Measurements from ENCODE around the gene FRYL. TPM values are rescaled to one million over a fixed set of nuclear protein-coding genes. Genes with fewer than 3 reads are reported as not detected.

The FRYL gene
- total RNA-seq, 1 experiment from 2014 or later: 29.9 TPM

DNA sequence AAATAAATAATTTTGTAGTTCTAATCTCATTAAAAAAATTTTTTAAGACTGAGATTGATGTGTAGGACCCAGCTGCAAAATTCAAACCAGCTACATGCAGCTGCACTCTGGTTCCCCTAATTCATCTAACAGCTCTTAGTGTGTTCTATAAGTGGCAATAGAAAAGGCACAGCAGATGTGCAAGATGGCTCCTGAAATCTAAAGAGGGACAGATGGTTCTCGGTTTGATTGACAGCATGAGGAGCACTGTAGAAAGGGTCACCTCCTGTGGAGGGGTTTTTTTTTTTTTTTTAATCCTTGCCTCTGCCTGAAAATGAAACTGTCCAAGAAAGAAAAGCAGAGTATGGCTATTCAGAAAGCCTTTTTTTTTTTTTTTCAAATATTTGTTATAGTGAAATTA lies 33.9 kb upstream of the FRYL start:
- Histone ChIP-seq H3K9me2 (replicated peaks; ENCODE audit: low read length) (no peaks in the 10 kb centered on the region), H2AFZ (ENCODE audit: low read length) (no peak overlapping the region), H3K4me1 (ENCODE audit: insufficient read depth, low read length) (peaks cover 10% of the 10 kb centered on the region), H3K4me3 (ENCODE audit: low read length) (no peak overlapping the region), H3K27ac (ENCODE audit: low read length) (no peak overlapping the region), H3K79me2 (ENCODE audit: low read length) (no peaks in the 10 kb centered on the region), H3K27me3 (ENCODE audit: low read length) (no peaks in the 10 kb centered on the region), H3K9ac (ENCODE audit: low read length) (no peak overlapping the region), H3K9me3 (ENCODE audit: low read length) (no peaks in the 10 kb centered on the region), H3K4me2 (ENCODE audit: low read length) (no peak overlapping the region), H3K36me3 (ENCODE audit: low read depth, low read length) (no peaks in the 10 kb centered on the region), H4K20me1 (ENCODE audit: low read length) (no peaks in the 10 kb centered on the region), H3F3A (ENCODE audit: low read length, unreplicated experiment) (no peaks in the 10 kb centered on the region)
- DNase-seq (no peak), ATAC-seq (no peak)
- POLR2A ChIA-PET (ENCODE audit: unreplicated experiment): no interaction called here
- intact Hi-C loops (cut with micrococcal nuclease): no loop called here
- no peak for TF ChIP-seq EZH2 (IDR thresholded peaks at IDR 0.05; ENCODE audit: low read length, unreplicated experiment)
- no peak for TF ChIP-seq EZH2phosphoT487 (IDR thresholded peaks at IDR 0.05; ENCODE audit: borderline replicate concordance, low read length)
- TF ChIP-seq, protein P1, sequence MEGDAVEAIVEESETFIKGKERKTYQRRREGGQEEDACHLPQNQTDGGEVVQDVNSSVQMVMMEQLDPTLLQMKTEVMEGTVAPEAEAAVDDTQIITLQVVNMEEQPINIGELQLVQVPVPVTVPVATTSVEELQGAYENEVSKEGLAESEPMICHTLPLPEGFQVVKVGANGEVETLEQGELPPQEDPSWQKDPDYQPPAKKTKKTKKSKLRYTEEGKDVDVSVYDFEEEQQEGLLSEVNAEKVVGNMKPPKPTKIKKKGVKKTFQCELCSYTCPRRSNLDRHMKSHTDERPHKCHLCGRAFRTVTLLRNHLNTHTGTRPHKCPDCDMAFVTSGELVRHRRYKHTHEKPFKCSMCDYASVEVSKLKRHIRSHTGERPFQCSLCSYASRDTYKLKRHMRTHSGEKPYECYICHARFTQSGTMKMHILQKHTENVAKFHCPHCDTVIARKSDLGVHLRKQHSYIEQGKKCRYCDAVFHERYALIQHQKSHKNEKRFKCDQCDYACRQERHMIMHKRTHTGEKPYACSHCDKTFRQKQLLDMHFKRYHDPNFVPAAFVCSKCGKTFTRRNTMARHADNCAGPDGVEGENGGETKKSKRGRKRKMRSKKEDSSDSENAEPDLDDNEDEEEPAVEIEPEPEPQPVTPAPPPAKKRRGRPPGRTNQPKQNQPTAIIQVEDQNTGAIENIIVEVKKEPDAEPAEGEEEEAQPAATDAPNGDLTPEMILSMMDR (conservative IDR thresholded peaks at IDR 0.05; ENCODE audit: low read depth, low read length): no peak
- no TSS peak for BruUV-seq (replicated peaks)
- CTCF ChIA-PET: interaction anchor here (0.6 kb wide), 1 partner anchor 264 kb away, joined by 5 read pairs; no protein-coding TSS in a partner anchor

DNA sequence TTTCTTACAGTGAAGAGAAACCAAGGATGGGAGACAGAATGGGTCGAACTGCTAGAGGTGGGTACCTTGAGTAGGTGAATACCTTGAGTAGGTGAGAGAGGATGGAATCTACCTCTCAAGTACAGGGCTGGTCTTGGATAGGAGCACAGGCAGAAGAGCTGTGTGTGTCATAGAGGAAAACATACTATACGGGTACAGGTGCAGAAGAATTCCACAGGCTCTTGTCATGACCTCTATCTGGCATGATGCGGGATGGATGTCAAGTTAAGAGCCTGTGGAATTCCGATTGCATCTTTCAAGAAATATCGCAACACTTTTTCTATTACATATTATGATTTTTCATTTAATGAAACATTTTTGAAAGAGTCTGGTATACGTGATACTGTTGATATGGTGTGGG lies 32.8 kb upstream of the FRYL start:
- Histone ChIP-seq H3K9ac (ENCODE audit: low read length) (no peak overlapping the region), H3K9me2 (replicated peaks; ENCODE audit: low read length) (no peaks in the 10 kb centered on the region), H3K27me3 (ENCODE audit: low read length) (no peaks in the 10 kb centered on the region), H4K20me1 (ENCODE audit: low read length) (no peaks in the 10 kb centered on the region), H3F3A (ENCODE audit: low read length, unreplicated experiment) (no peaks in the 10 kb centered on the region), H3K9me3 (ENCODE audit: low read length) (no peaks in the 10 kb centered on the region), H3K36me3 (ENCODE audit: low read depth, low read length) (no peaks in the 10 kb centered on the region), H2AFZ (ENCODE audit: low read length) (no peak overlapping the region), H3K4me2 (ENCODE audit: low read length) (no peak overlapping the region), H3K27ac (ENCODE audit: low read length) (no peak overlapping the region), H3K79me2 (ENCODE audit: low read length) (no peaks in the 10 kb centered on the region), H3K4me1 (ENCODE audit: insufficient read depth, low read length) (peaks cover 10% of the 10 kb centered on the region), H3K4me3 (ENCODE audit: low read length) (no peak overlapping the region)
- DNase-seq (no peak), ATAC-seq (no peak)
- CTCF ChIA-PET: no interaction called here
- intact Hi-C loops (cut with micrococcal nuclease): no loop called here
- POLR2A ChIA-PET (ENCODE audit: unreplicated experiment): no interaction called here
- TF ChIP-seq EZH2phosphoT487 (IDR thresholded peaks at IDR 0.05; ENCODE audit: borderline replicate concordance, low read length): no peak
- no TSS peak for BruUV-seq (replicated peaks)

DNA sequence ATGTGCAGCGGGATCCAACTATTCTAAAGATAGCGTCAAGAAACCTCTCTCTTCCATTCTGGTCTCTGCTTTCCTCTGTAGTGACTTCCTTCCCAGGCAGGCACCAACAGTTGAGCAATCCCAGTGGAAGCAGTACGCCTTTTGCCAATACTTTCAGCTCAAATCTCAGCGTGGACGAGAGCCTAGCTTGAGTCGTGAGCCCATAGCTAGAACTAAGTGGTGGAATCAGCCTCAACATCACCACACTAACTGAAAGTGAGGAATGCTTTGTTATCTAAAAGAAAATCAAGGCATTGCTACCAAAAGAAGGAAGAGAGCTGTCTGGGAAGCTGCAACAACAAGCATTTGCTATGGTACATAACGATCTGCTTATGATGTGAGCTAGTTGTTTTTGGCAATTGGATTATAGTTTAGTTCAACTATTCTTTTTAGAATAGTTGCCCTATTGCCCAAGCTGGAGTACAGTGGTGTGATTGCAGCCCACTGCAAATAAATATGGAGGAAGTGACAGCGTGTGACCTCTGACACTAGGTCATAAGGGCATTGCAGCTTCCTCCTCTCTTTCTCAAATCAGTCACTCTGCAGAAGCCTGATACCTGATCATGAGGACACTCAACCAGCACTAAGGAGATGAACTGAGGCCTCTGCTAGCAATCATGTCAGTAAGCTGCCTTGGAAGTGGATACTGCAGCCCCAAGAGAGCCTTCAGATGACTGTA lies 24.7 kb upstream of the FRYL start:
- no TSS peak for BruUV-seq (replicated peaks)
- H3F3A ChIP-seq (ENCODE audit: low read length, unreplicated experiment): no peaks in the 10 kb centered on the region
- intact Hi-C loops (cut with micrococcal nuclease): no loop called here
- no peaks in the 10 kb centered on the region for H4K20me1 ChIP-seq (ENCODE audit: low read length)
- DNase-seq (no peak), ATAC-seq (no peak)
- CTCF ChIA-PET: no interaction called here
- POLR2A ChIA-PET (ENCODE audit: unreplicated experiment): no interaction called here
- H3K4me2 ChIP-seq (ENCODE audit: low read length): no peak overlapping the region
- H3K27ac ChIP-seq (ENCODE audit: low read length): no peak overlapping the region
- H3K4me1 ChIP-seq (ENCODE audit: insufficient read depth, low read length): peaks cover 19% of the 10 kb centered on the region
- no peaks in the 10 kb centered on the region for H3K79me2 ChIP-seq (ENCODE audit: low read length)
- H2AFZ ChIP-seq (ENCODE audit: low read length): no peak overlapping the region
- no peaks in the 10 kb centered on the region for H3K27me3 ChIP-seq (ENCODE audit: low read length)
- H3K9me2 ChIP-seq (replicated peaks; ENCODE audit: low read length): no peaks in the 10 kb centered on the region
- no peak for TF ChIP-seq EZH2phosphoT487 (IDR thresholded peaks at IDR 0.05; ENCODE audit: borderline replicate concordance, low read length)
- no peaks in the 10 kb centered on the region for H3K9me3 ChIP-seq (ENCODE audit: low read length)
- no peaks in the 10 kb centered on the region for H3K36me3 ChIP-seq (ENCODE audit: low read depth, low read length)
- no peak overlapping the region for H3K4me3 ChIP-seq (ENCODE audit: low read length)
- H3K9ac ChIP-seq (ENCODE audit: low read length): no peak overlapping the region

All from PC-3 (cell line).